GM04504 (cell line): ENCODE results near the gene NR5A1.

Source experiments
- DNase-seq: peaks from one replicate; pipeline ENCODE4 v3.0.0-alpha.2; 2012; ENCODE audit warnings: low read depth

NR5A1 gene

GRCh38 chr9:124457887-124458431 lies 49.2 kb downstream of the NR5A1 start:
- DNase-seq, result no peak

- DNase-seq, result no peak
Measured at GRCh38 chr9:124457079-124457886, 49.9 kb downstream of the NR5A1 start.

GRCh38 chr9:124456341-124457078 lies 50.7 kb downstream of the NR5A1 start:
- no peak for DNase-seq

- DNase-seq, result no peak
Measured at GRCh38 chr9:124455820-124456219, 51.4 kb downstream of the NR5A1 start.

- no peak for DNase-seq
Measured at GRCh38 chr9:124454791-124455443, 52.3 kb downstream of the NR5A1 start.

GRCh38 chr9:124454296-124454695 lies 52.9 kb downstream of the NR5A1 start:
- no peak for DNase-seq

- DNase-seq, result no peak
Measured at GRCh38 chr9:124453586-124454191, 53.5 kb downstream of the NR5A1 start.

GRCh38 chr9:124452841-124453585 lies 54.2 kb downstream of the NR5A1 start:
- DNase-seq, result no peak

GRCh38 chr9:124452326-124452725 lies 54.9 kb downstream of the NR5A1 start:
- no peak for DNase-seq

GRCh38 chr9:124450931-124451661 lies 56.1 kb downstream of the NR5A1 start:
- DNase-seq, result no peak

- no peak for DNase-seq
Measured at GRCh38 chr9:124450241-124450924, 56.8 kb downstream of the NR5A1 start, which contains the start of gene ADGRD2. Gene ADGRD2, plus strand, starts transcription at chr9:124450451. Its CDS starts 1,216 bp downstream, at chr9:124451667.

GRCh38 chr9:124449381-124450151 lies 57.6 kb downstream of the NR5A1 start:
- DNase-seq, result no peak

- DNase-seq, result no peak
Measured at GRCh38 chr9:124448019-124448418, 59.2 kb downstream of the NR5A1 start.

- no peak for DNase-seq
Measured at GRCh38 chr9:124447297-124447661, 59.9 kb downstream of the NR5A1 start.

- DNase-seq, result no peak
Measured at GRCh38 chr9:124444166-124444565, 63.0 kb downstream of the NR5A1 start.

- no peak for DNase-seq
Measured at GRCh38 chr9:124443625-124444024, 63.6 kb downstream of the NR5A1 start.

GRCh38 chr9:124442826-124443225 lies 64.4 kb downstream of the NR5A1 start:
- DNase-seq, result no peak

- no peak for DNase-seq
Measured at GRCh38 chr9:124442379-124442778, 64.8 kb downstream of the NR5A1 start.

- no peak for DNase-seq
Measured at GRCh38 chr9:124441291-124441690, 65.9 kb downstream of the NR5A1 start.
